ENCODE data around the gene ADGRG3.

ADGRG3 gene

GRCh38 chr16:57626420-57627170 is 41.5 kb upstream of the ADGRG3 start:
- peaks cover 0 to 23% of the 10 kb centered on the region in 2 donors for H3K4me1 ChIP-seq (ENCODE audit: control insufficient read depth in 1 of 2, insufficient read depth in 2 of 2, low read length in 2 of 2)
- no peaks in the 10 kb centered on the region for H3K9me3 ChIP-seq (ENCODE audit: control insufficient read depth in 1 of 2, low read length in 2 of 2)
- no peak overlapping the region for H3K4me3 ChIP-seq (ENCODE audit: low read depth in 1 of 2, low read length in 2 of 2)
- peaks cover 7% of the 10 kb centered on the region for H3K27me3 ChIP-seq (ENCODE audit: low read depth, low read length)
- no peak overlapping the region for H3K27ac ChIP-seq (ENCODE audit: low read length)
- no peaks in the 10 kb centered on the region for H3K36me3 ChIP-seq (ENCODE audit: control insufficient read depth in 1 of 2, insufficient read depth in 2 of 2, low read length in 2 of 2)

GRCh38 chr16:57627184-57627871 is 40.8 kb upstream of the ADGRG3 start:
- Histone ChIP-seq H3K4me3 (ENCODE audit: low read depth in 1 of 2, low read length in 2 of 2) (no peak overlapping the region), H3K9me3 (ENCODE audit: control insufficient read depth in 1 of 2, low read length in 2 of 2) (no peaks in the 10 kb centered on the region), H3K4me1 (ENCODE audit: control insufficient read depth in 1 of 2, insufficient read depth in 2 of 2, low read length in 2 of 2) (peaks cover 0 to 23% of the 10 kb centered on the region in 2 donors), H3K36me3 (ENCODE audit: control insufficient read depth in 1 of 2, insufficient read depth in 2 of 2, low read length in 2 of 2) (no peaks in the 10 kb centered on the region), H3K27me3 (ENCODE audit: low read depth, low read length) (peaks cover 7% of the 10 kb centered on the region), H3K27ac (ENCODE audit: low read length) (no peak overlapping the region)

- Histone ChIP-seq H3K4me1 (ENCODE audit: control insufficient read depth in 1 of 2, insufficient read depth in 2 of 2, low read length in 2 of 2) (peaks cover 0 to 18% of the 10 kb centered on the region in 2 donors), H3K36me3 (ENCODE audit: control insufficient read depth in 1 of 2, insufficient read depth in 2 of 2, low read length in 2 of 2) (no peaks in the 10 kb centered on the region), H3K27me3 (ENCODE audit: low read depth, low read length) (peaks cover 7% of the 10 kb centered on the region), H3K4me3 (ENCODE audit: low read depth in 1 of 2, low read length in 2 of 2) (peak within 1 kb of the TSS in 1 of 2 donors; percentile 46), H3K27ac (ENCODE audit: low read length) (peak within 1 kb of the TSS; percentile 60), H3K9me3 (ENCODE audit: control insufficient read depth in 1 of 2, low read length in 2 of 2) (no peaks in the 10 kb centered on the region)
Observed at GRCh38 chr16:57628008-57628781, 39.9 kb upstream of the ADGRG3 start, which contains the start of gene ADGRG1. Gene ADGRG1, plus strand, starts transcription at chr16:57628630. Its CDS starts 21,658 bp downstream, at chr16:57650288.

- Histone ChIP-seq H3K4me3 (ENCODE audit: low read depth in 1 of 2, low read length in 2 of 2) (peak overlapping the region in 1 of 2 donors; percentile 46), H3K27ac (ENCODE audit: low read length) (peak overlapping the region; percentile 60), H3K9me3 (ENCODE audit: control insufficient read depth in 1 of 2, low read length in 2 of 2) (no peaks in the 10 kb centered on the region), H3K27me3 (ENCODE audit: low read depth, low read length) (peaks cover 7% of the 10 kb centered on the region), H3K36me3 (ENCODE audit: control insufficient read depth in 1 of 2, insufficient read depth in 2 of 2, low read length in 2 of 2) (no peaks in the 10 kb centered on the region), H3K4me1 (ENCODE audit: control insufficient read depth in 1 of 2, insufficient read depth in 2 of 2, low read length in 2 of 2) (peaks cover 0 to 18% of the 10 kb centered on the region in 2 donors)
Observed at GRCh38 chr16:57628783-57629293, 39.3 kb upstream of the ADGRG3 start.

- H3K27ac ChIP-seq (ENCODE audit: low read length), result no peak overlapping the region
- H3K9me3 ChIP-seq (ENCODE audit: control insufficient read depth in 1 of 2, low read length in 2 of 2), result no peaks in the 10 kb centered on the region
- H3K36me3 ChIP-seq (ENCODE audit: control insufficient read depth in 1 of 2, insufficient read depth in 2 of 2, low read length in 2 of 2), result no peaks in the 10 kb centered on the region
- H3K4me1 ChIP-seq (ENCODE audit: control insufficient read depth in 1 of 2, insufficient read depth in 2 of 2, low read length in 2 of 2), result peaks cover 4 to 11% of the 10 kb centered on the region in 2 donors
- peaks cover 7% of the 10 kb centered on the region for H3K27me3 ChIP-seq (ENCODE audit: low read depth, low read length)
- peak overlapping the region in 1 of 2 donors; percentile 46 for H3K4me3 ChIP-seq (ENCODE audit: low read depth in 1 of 2, low read length in 2 of 2)
Observed at GRCh38 chr16:57629516-57630406, 38.3 kb upstream of the ADGRG3 start.

- Histone ChIP-seq H3K36me3 (ENCODE audit: control insufficient read depth in 1 of 2, insufficient read depth in 2 of 2, low read length in 2 of 2) (no peaks in the 10 kb centered on the region), H3K27me3 (ENCODE audit: low read depth, low read length) (peaks cover 7% of the 10 kb centered on the region), H3K4me3 (ENCODE audit: low read depth in 1 of 2, low read length in 2 of 2) (no peak overlapping the region), H3K27ac (ENCODE audit: low read length) (no peak overlapping the region), H3K4me1 (ENCODE audit: control insufficient read depth in 1 of 2, insufficient read depth in 2 of 2, low read length in 2 of 2) (peaks cover 4 to 7% of the 10 kb centered on the region in 2 donors), H3K9me3 (ENCODE audit: control insufficient read depth in 1 of 2, low read length in 2 of 2) (no peaks in the 10 kb centered on the region)
Observed at GRCh38 chr16:57630407-57630797, 37.7 kb upstream of the ADGRG3 start.

GRCh38 chr16:57630931-57631845 is 36.9 kb upstream of the ADGRG3 start:
- H3K27me3 ChIP-seq (ENCODE audit: low read depth, low read length), result peaks cover 7% of the 10 kb centered on the region
- H3K4me1 ChIP-seq (ENCODE audit: control insufficient read depth in 1 of 2, insufficient read depth in 2 of 2, low read length in 2 of 2), result peaks cover 7 to 9% of the 10 kb centered on the region in 2 donors
- no peaks in the 10 kb centered on the region for H3K9me3 ChIP-seq (ENCODE audit: control insufficient read depth in 1 of 2, low read length in 2 of 2)
- no peak overlapping the region for H3K4me3 ChIP-seq (ENCODE audit: low read depth in 1 of 2, low read length in 2 of 2)
- no peak overlapping the region for H3K27ac ChIP-seq (ENCODE audit: low read length)
- no peaks in the 10 kb centered on the region for H3K36me3 ChIP-seq (ENCODE audit: control insufficient read depth in 1 of 2, insufficient read depth in 2 of 2, low read length in 2 of 2)

- H3K27ac ChIP-seq (ENCODE audit: low read length), result no peak overlapping the region
- peaks cover 10 to 16% of the 10 kb centered on the region in 2 donors for H3K4me1 ChIP-seq (ENCODE audit: control insufficient read depth in 1 of 2, insufficient read depth in 2 of 2, low read length in 2 of 2)
- H3K4me3 ChIP-seq (ENCODE audit: low read depth in 1 of 2, low read length in 2 of 2), result no peak overlapping the region
Observed at GRCh38 chr16:57632568-57632967, 35.5 kb upstream of the ADGRG3 start.

GRCh38 chr16:57633383-57634064 is 34.6 kb upstream of the ADGRG3 start:
- no peaks in the 10 kb centered on the region for H3K9me3 ChIP-seq (ENCODE audit: control insufficient read depth in 1 of 2, low read length in 2 of 2)
- H3K36me3 ChIP-seq (ENCODE audit: control insufficient read depth in 1 of 2, insufficient read depth in 2 of 2, low read length in 2 of 2), result no peaks in the 10 kb centered on the region
- H3K27ac ChIP-seq (ENCODE audit: low read length), result no peak overlapping the region
- H3K4me1 ChIP-seq (ENCODE audit: control insufficient read depth in 1 of 2, insufficient read depth in 2 of 2, low read length in 2 of 2), result peaks cover 4 to 20% of the 10 kb centered on the region in 2 donors
- no peak overlapping the region for H3K4me3 ChIP-seq (ENCODE audit: low read depth in 1 of 2, low read length in 2 of 2)
- peaks cover 7% of the 10 kb centered on the region for H3K27me3 ChIP-seq (ENCODE audit: low read depth, low read length)

More at GRCh38 chr16:57632568-57632967, 35.5 kb upstream of the ADGRG3 start:
- no peaks in the 10 kb centered on the region for H3K9me3 ChIP-seq (ENCODE audit: control insufficient read depth in 1 of 2, low read length in 2 of 2)
- no peaks in the 10 kb centered on the region for H3K36me3 ChIP-seq (ENCODE audit: control insufficient read depth in 1 of 2, insufficient read depth in 2 of 2, low read length in 2 of 2)
- peaks cover 7% of the 10 kb centered on the region for H3K27me3 ChIP-seq (ENCODE audit: low read depth, low read length)
